ENCODE measurements around the gene CTNNBL1. TPM values are rescaled to one million over a fixed set of nuclear protein-coding genes. Genes with fewer than 3 reads are reported as not detected.

CTNNBL1 gene
- total and polyA plus RNA-seq, 2 of the 4 experiments (the other 2 are of a cell fraction): 29.9 to 34.1 TPM

GRCh38 chr20:37759052-37759553 lies 65.3 kb downstream of the CTNNBL1 start:
- DNase-seq (no peak), ATAC-seq (ENCODE audit: low read depth) (no peak)
- Histone ChIP-seq H2AK9ac (replicated peaks; ENCODE audit: low read depth, low read length, poor library complexity) (no peak overlapping the region), H3K9me3 (ENCODE audit: control insufficient read depth, insufficient read depth, low read length) (no peaks in the 10 kb centered on the region), H3K36me3 (ENCODE audit: control insufficient read depth, insufficient read depth, low read length) (peaks cover 5% of the 10 kb centered on the region), H2BK120ac (ENCODE audit: low read depth, low read length) (no peak overlapping the region), H3K56ac (ENCODE audit: extremely low read depth, insufficient read depth, low read length) (no peak overlapping the region), H3K27me3 (ENCODE audit: control insufficient read depth, insufficient read depth, low read length) (no peaks in the 10 kb centered on the region), H4K20me1 (ENCODE audit: insufficient read depth, low read length) (no peaks in the 10 kb centered on the region), H3K79me1 (ENCODE audit: low read depth in 1 of 2, low read length in 2 of 2) (no peaks in the 10 kb centered on the region), H3K23ac (ENCODE audit: low read depth, low read length) (no peak overlapping the region), H4K91ac (ENCODE audit: insufficient read depth, low read depth, low read length) (no peak overlapping the region), H2AFZ (replicated peaks; ENCODE audit: low read length, poor library complexity) (no peak overlapping the region), H3K4me1 (ENCODE audit: control insufficient read depth, insufficient read depth, low read length) (peaks cover 2% of the 10 kb centered on the region; the same call in 1 of the 2 replicates), H3K4ac (ENCODE audit: low read depth, low read length) (no peak overlapping the region), H2BK15ac (ENCODE audit: low read depth, low read length) (no peak overlapping the region), H2BK5ac (ENCODE audit: low read depth, low read length, poor library complexity, severe bottlenecking) (no peak overlapping the region), H3K4me2 (ENCODE audit: low read depth, low read length) (no peak overlapping the region), H3K4me3 (ENCODE audit: insufficient read depth, low read depth, low read length) (no peak overlapping the region), H3K18ac (ENCODE audit: low read depth, low read length) (no peak overlapping the region), H3K9me1 (ENCODE audit: insufficient read depth, low read length) (no peaks in the 10 kb centered on the region), H3K14ac (replicated peaks; ENCODE audit: low read depth, low read length) (no peak overlapping the region), H4K5ac (ENCODE audit: low read depth, low read length) (no peak overlapping the region), H2AK5ac (ENCODE audit: low read depth, low read length) (no peak overlapping the region), H2BK20ac (ENCODE audit: low read depth, low read length) (no peak overlapping the region), H3K27ac (ENCODE audit: insufficient read depth, low read length) (no peak overlapping the region), H3K9ac (ENCODE audit: low read depth, low read length) (no peak overlapping the region), H4K8ac (ENCODE audit: low read depth in 2 of 2, low read length in 2 of 2) (no peak overlapping the region)
- dilution Hi-C loops (cut with HindIII; ENCODE audit: low sequenced_read_pairs, unreplicated experiment) (no loop called here), in situ Hi-C loops (cut with MboI; ENCODE audit: low sequenced_read_pairs) (no loop called here), intact Hi-C loops (cut with micrococcal nuclease) (no loop called here)
- ChIA-PET POLR2A (ENCODE audit: unreplicated experiment) (no interaction called here), CTCF (no interaction called here)
- no TSS peak for BruUV-seq (replicated peaks)
- no peak for TF ChIP-seq MAZ (IDR thresholded peaks at IDR 0.05; ENCODE audit: borderline replicate concordance, low read depth, low read length)
- no peak for TF ChIP-seq RFX5 (IDR thresholded peaks at IDR 0.05; ENCODE audit: low read depth, low read length)
- no peak for TF ChIP-seq CHD1 (IDR thresholded peaks at IDR 0.05; ENCODE audit: low read depth, low read length)
- no peak for TF ChIP-seq MXI1 (IDR thresholded peaks at IDR 0.05; ENCODE audit: borderline replicate concordance, low read depth, low read length)
- WGBS, 2 experiments (ENCODE audit: extremely low coverage in 2 of 2, insufficient read length in 1 of 2): 53% methylated on average over 3 of the region's 6 CpGs; no CpG with 5 or more reads in 1 of the 2 experiments
